CD4-positive, alpha-beta T cell treated with Interleukin-2 at 100 ng/mL for 4 hours (primary cell): ENCODE data around the gene RNF44.

Experiments used
- DNase-seq: peaks from one replicate; pipeline ENCODE4 v3.0.0-alpha.2; 2020; ENCODE audit warnings: low spot score

Gene RNF44

GRCh38 chr5:176536902-176537553 lies at the start of gene RNF44:
RNF44 (minus strand) TSS chr5:176537402; CDS start chr5:176532472, 4,930 bp downstream.
- peak; percentile 98 for DNase-seq

GRCh38 chr5:176583076-176583475 lies 45.9 kb upstream of the RNF44 start:
- no peak for DNase-seq

- DNase-seq: no peak
Measured at GRCh38 chr5:176581361-176581760, 44.2 kb upstream of the RNF44 start.

- DNase-seq: no peak
Measured at GRCh38 chr5:176579323-176579722, 42.1 kb upstream of the RNF44 start.

- peak; percentile 37 for DNase-seq
Measured at GRCh38 chr5:176578391-176578808, 41.2 kb upstream of the RNF44 start.

- no peak for DNase-seq
Measured at GRCh38 chr5:176577312-176578176, 40.3 kb upstream of the RNF44 start.

GRCh38 chr5:176575488-176576422 lies 38.6 kb upstream of the RNF44 start:
- DNase-seq: no peak

GRCh38 chr5:176575066-176575465 lies 37.9 kb upstream of the RNF44 start:
- DNase-seq: no peak

GRCh38 chr5:176574297-176574591 lies 37.0 kb upstream of the RNF44 start:
- DNase-seq: no peak

- peak; percentile 80 for DNase-seq
Measured at GRCh38 chr5:176573564-176574296, 36.5 kb upstream of the RNF44 start.

GRCh38 chr5:176570044-176570443 lies 32.8 kb upstream of the RNF44 start:
- DNase-seq: no peak

GRCh38 chr5:176568657-176569056 lies 31.5 kb upstream of the RNF44 start:
- DNase-seq: no peak

- no peak for DNase-seq
Measured at GRCh38 chr5:176565760-176566288, 28.6 kb upstream of the RNF44 start.

GRCh38 chr5:176564002-176564401 lies 26.8 kb upstream of the RNF44 start:
- no peak for DNase-seq

GRCh38 chr5:176562189-176562588 lies 25.0 kb upstream of the RNF44 start:
- no peak for DNase-seq

- no peak for DNase-seq
Measured at GRCh38 chr5:176561259-176561658, 24.1 kb upstream of the RNF44 start.

- DNase-seq: no peak
Measured at GRCh38 chr5:176560364-176560763, 23.2 kb upstream of the RNF44 start.

GRCh38 chr5:176559683-176560082 lies 22.5 kb upstream of the RNF44 start:
- peak; percentile 38 for DNase-seq

- DNase-seq: no peak
Measured at GRCh38 chr5:176557846-176558245, 20.6 kb upstream of the RNF44 start.

GRCh38 chr5:176553260-176554085 lies 16.3 kb upstream of the RNF44 start:
- no peak for DNase-seq
